ENCODE data around the gene MEI1.

MEI1 gene

GRCh38 chr22:41847300-41847699, 148.0 kb downstream of the MEI1 start:
- no peak for TF ChIP-seq ZNF274 (IDR thresholded peaks at IDR 0.05; ENCODE audit: low read depth, low read length)
- no peak overlapping the region for H3K4me3 ChIP-seq (ENCODE audit: low read length)

- TF ChIP-seq ZNF274 (IDR thresholded peaks at IDR 0.05; ENCODE audit: low read depth, low read length) = no peak
- no peak overlapping the region; the same call in 1 of the 2 replicates for H3K4me3 ChIP-seq (ENCODE audit: low read length)
These were observed 149.2 kb downstream of the MEI1 start for GRCh38 chr22:41848468-41848867.

Measured in GM08714 (cell line).